CD4-positive, CD25-positive, alpha-beta regulatory T cell (primary cell): ENCODE data around the gene HNRNPUL2. TPM values are rescaled to one million over a fixed set of nuclear protein-coding genes. Genes with fewer than 3 reads are reported as not detected.
A peak's percentile ranks its signal among the peaks of the same experiment; 100 is the strongest.

Experiments used
- ATAC-seq, 2 donors: fragments of 150-1000 bp; cut with Tn5 transposase; one replicate each; pipeline ENCODE4 v1.10.0; 2021; ENCODE audit warnings: low read depth in 2 of 2, moderate number of reproducible peaks in 2 of 2, moderate library complexity in 1 of 2
- DNase-seq, 3 donors: peaks; one replicate each; pipeline versions ENCODE4 v3.0.0 to v3.0.0-alpha.2; 2012 to 2022; ENCODE audit warnings: mixed read lengths in 1 of 3
- H3K27ac ChIP-seq: one replicate; pipeline ENCODE4 v1.7.0; 2013; ENCODE audit warnings: mild to moderate bottlenecking, low read length; ENCODE audit not compliant: insufficient read depth, poor library complexity, severe bottlenecking
- H3K27me3 ChIP-seq: one replicate; pipeline ENCODE4 v1.7.0; 2013; ENCODE audit warnings: low read length; ENCODE audit not compliant: control insufficient read depth, insufficient read depth
- H3K36me3 ChIP-seq: one replicate; pipeline ENCODE4 v1.7.0; 2013; ENCODE audit warnings: mild to moderate bottlenecking, low read length, moderate library complexity; ENCODE audit not compliant: control insufficient read depth, insufficient read depth
- H3K4me1 ChIP-seq: 2 replicates; pipeline ENCODE4 v1.7.0; 2013; ENCODE audit warnings: mild to moderate bottlenecking, low read length; ENCODE audit not compliant: insufficient read depth, control insufficient read depth, poor library complexity, severe bottlenecking
- H3K4me3 ChIP-seq: one replicate; pipeline ENCODE4 v1.7.0; 2013; ENCODE audit warnings: low read depth, mild to moderate bottlenecking, low read length, moderate library complexity
- H3K9me3 ChIP-seq, 2 experiments: 1 replicate in 1 of 2; 2 replicates in 1 of 2; pipeline ENCODE4 v1.7.0; 2013; ENCODE audit warnings: low read length in 2 of 2, mild to moderate bottlenecking in 1 of 2, moderate library complexity in 1 of 2; ENCODE audit not compliant: control insufficient read depth in 2 of 2
- H3K27ac Mint-ChIP-seq, 3 donors: one replicate each; pipeline ENCODE4 v1.8.0; 2020 to 2022; ENCODE audit warnings: mild to moderate bottlenecking in 3 of 3, mixed read lengths in 3 of 3, moderate library complexity in 2 of 3
- H3K27me3 Mint-ChIP-seq: one replicate; pipeline ENCODE4 v1.8.0; 2022; ENCODE audit warnings: mild to moderate bottlenecking, mixed read lengths
- H3K36me3 Mint-ChIP-seq: one replicate; pipeline ENCODE4 v1.8.0; 2020; ENCODE audit warnings: mixed read lengths
- H3K4me1 Mint-ChIP-seq, 4 donors: one replicate each; pipeline ENCODE4 v1.8.0; 2020 to 2022; ENCODE audit warnings: mixed read lengths in 4 of 4, mild to moderate bottlenecking in 1 of 4
- H3K4me3 Mint-ChIP-seq, 4 donors: one replicate each; pipeline ENCODE4 v1.8.0; 2020 to 2022; ENCODE audit warnings: mild to moderate bottlenecking in 4 of 4, mixed read lengths in 4 of 4, moderate library complexity in 3 of 4
- H3K9me3 Mint-ChIP-seq, 7 donors: one replicate each; pipeline ENCODE4 v1.8.0; 2020 to 2022; ENCODE audit warnings: mixed read lengths in 7 of 7, mild to moderate bottlenecking in 3 of 7, moderate library complexity in 2 of 7
- polyA plus RNA-seq, 4 donors: library from polyadenylated mRNA; unstranded; fragments of 300-500 nt; fragmentation: Illumina TruSeq; gene quantifications; one replicate each; pipeline ENCODE4 v1.2.3, GENCODE V29; 2021
- total RNA-seq: library from RNA; stranded (reverse); gene quantifications from one replicate; pipeline ENCODE4 v1.2.3, GENCODE V29; 2022

Gene HNRNPUL2
- total and polyA plus RNA-seq, 5 donors from 2014 or later: 0.85 to 52.8 (median 1.3) TPM

DNA sequence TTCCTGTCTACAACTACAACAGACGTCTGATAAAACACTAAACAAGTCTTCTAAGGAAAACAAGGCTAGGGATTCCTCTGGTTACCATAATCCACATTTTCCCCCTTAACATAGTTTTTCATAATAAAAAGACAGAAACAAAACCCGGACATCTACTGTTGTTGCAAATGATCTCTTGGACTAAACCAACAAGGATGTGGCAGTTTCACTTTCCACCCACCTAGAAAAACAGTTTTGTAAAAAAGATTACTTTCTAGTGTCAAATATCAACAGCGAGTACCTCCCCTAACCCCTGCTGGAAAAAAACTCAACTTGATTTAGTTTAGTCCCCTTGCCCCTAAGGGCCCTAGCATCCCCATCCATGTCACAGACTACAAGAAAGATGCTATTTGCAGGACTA, 14.4 kb downstream of the HNRNPUL2 start:
- H3K36me3 Mint-ChIP-seq: peaks cover 26% of the 10 kb centered on the region
- H3K4me1 Mint-ChIP-seq: peaks cover 11 to 76% (median 40%) of the 10 kb centered on the region in 4 donors
- H3K36me3 ChIP-seq: peaks cover 59% of the 10 kb centered on the region

DNA sequence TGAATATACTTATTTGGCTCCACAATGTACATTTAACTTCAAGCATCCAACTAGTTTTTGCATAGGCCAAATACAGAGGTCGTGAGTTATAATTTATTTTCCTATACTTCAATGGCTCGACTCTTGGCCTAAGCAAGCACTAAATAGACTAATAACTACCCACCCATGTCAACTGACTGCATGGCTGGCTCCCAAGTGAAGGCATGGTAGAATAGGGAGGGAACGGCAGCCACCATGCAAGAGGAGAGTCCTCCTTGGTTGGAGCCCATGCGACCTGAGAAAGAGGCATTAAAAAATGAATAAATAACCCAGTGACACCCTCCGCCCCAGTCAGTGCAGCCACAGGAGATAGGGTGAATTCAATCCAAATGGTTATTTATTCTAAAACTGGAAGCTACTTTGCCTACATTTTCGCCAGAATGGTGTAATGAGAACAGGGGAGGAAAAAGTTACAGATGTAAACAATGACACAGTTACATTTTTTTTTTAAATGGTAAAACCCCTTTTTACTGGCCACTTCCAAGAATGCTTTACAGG, 14.9 kb downstream of the HNRNPUL2 start:
- H3K27ac ChIP-seq: peak overlapping the region; percentile 50
- peaks cover 25% of the 10 kb centered on the region for H3K36me3 Mint-ChIP-seq
- H3K36me3 ChIP-seq: peaks cover 54% of the 10 kb centered on the region
- H3K27ac Mint-ChIP-seq: peak overlapping the region; percentile 82 to 87 (median 82)
- H3K27me3 ChIP-seq: no peaks in the 10 kb centered on the region
- peak overlapping the region in 3 of 4 donors; percentile 8 to 70 (median 63) for H3K4me3 Mint-ChIP-seq
- H3K4me1 ChIP-seq: peaks cover 42% of the 10 kb centered on the region
- peaks cover 0 to 1% (median 0%) of the 10 kb centered on the region in 7 donors for H3K9me3 Mint-ChIP-seq
- H3K4me1 Mint-ChIP-seq: peaks cover 9 to 75% (median 38%) of the 10 kb centered on the region in 4 donors
- peak overlapping the region; percentile 27 for H3K4me3 ChIP-seq
- H3K27me3 Mint-ChIP-seq: no peaks in the 10 kb centered on the region
- ATAC-seq (no peak), DNase-seq (no peak)
- H3K9me3 ChIP-seq: no peaks in the 10 kb centered on the region

More for the DNA sequence above, 14.4 kb downstream of the HNRNPUL2 start:
- DNase-seq: peak in 1 of 3 donors; percentile 74
- Mint-ChIP-seq H3K4me3 (peak overlapping the region; percentile 4 to 70 (median 65)), H3K27ac (peak overlapping the region; percentile 82 to 87 (median 82)), H3K9me3 (peaks cover 0 to 1% (median 0%) of the 10 kb centered on the region in 7 donors), H3K27me3 (no peaks in the 10 kb centered on the region)
- H3K27ac ChIP-seq: peak overlapping the region; percentile 50
- no peaks in the 10 kb centered on the region for H3K27me3 ChIP-seq
- H3K9me3 ChIP-seq: no peaks in the 10 kb centered on the region
- ATAC-seq: no peak
- peak overlapping the region; percentile 27 for H3K4me3 ChIP-seq
- H3K4me1 ChIP-seq: peaks cover 40% of the 10 kb centered on the region

DNA sequence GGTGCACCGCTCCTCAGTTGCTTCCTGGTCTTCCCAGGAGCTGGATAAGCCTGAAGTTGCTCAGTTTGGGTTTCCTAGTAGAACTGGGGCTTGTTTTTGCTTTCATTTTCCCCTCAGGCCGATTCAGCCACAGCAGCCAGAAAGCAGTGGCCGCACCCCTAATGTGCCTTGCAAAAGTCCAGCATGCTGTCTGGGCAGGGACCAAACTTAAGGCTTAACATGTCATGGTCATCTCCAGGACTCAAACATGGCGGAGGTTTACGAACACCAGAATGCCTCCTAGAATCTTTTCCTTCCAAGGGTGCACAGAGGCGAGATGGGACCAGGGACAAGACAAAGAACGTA, 17.3 kb downstream of the HNRNPUL2 start:
- no peaks in the 10 kb centered on the region for H3K27me3 ChIP-seq
- H3K9me3 ChIP-seq: no peaks in the 10 kb centered on the region
- H3K27ac ChIP-seq: peak overlapping the region; percentile 95
- peaks cover 13% of the 10 kb centered on the region for H3K36me3 Mint-ChIP-seq
- H3K4me3 Mint-ChIP-seq: peak overlapping the region; percentile 92 to 99 (median 95)
- DNase-seq (no peak), ATAC-seq (no peak)
- H3K4me1 ChIP-seq: peaks cover 56% of the 10 kb centered on the region
- peaks cover 9 to 80% (median 42%) of the 10 kb centered on the region in 4 donors for H3K4me1 Mint-ChIP-seq
- no peaks in the 10 kb centered on the region for H3K9me3 Mint-ChIP-seq
- H3K4me3 ChIP-seq: peak overlapping the region; percentile 95
- H3K36me3 ChIP-seq: peaks cover 30% of the 10 kb centered on the region
- peak overlapping the region; percentile 95 to 100 (median 99) for H3K27ac Mint-ChIP-seq
- H3K27me3 Mint-ChIP-seq: no peaks in the 10 kb centered on the region

DNA sequence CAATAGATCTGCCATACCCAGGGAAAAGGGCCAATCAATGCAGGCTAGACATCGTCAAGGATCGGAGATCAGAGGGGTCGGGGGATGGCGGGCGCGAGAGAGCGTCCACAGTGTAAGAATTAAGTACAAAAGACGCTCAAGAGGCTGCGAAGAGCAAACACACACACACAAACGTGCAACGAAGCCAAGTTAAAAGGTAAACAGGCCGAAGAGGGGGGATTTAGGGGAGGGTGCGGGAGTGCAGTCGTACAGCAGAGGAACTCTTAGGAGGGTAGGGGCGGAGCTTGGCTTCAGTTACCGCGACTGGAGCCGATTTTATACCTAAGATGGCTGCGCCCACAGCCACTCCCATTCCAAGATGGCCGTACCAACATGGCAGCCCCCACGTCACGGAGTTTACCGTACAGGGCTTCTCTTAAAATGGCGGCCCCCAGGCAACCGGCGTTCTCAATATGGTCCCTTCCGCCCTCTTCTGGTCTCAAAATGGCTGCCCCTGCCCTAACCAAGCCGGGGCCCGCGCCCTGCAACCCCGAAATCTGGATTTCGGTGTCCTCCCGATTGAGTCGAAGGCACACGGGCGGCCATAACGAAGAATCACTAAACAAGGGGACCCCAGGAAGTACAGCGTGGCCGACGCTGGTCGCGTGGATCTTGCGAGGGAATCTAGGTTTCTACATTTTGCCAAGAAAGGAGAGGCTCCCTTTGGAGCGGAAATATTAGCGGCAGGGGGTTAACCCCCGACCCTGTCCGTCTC, 17.8 kb downstream of the HNRNPUL2 start:
- ATAC-seq (peak; percentile 79 to 81), DNase-seq (peak; percentile 96 to 99 (median 97))
- Histone ChIP-seq H3K36me3 (peaks cover 25% of the 10 kb centered on the region), H3K4me3 (peak overlapping the region; percentile 95), H3K27ac (peak overlapping the region; percentile 95), H3K4me1 (peaks cover 56% of the 10 kb centered on the region), H3K9me3 (no peaks in the 10 kb centered on the region), H3K27me3 (no peaks in the 10 kb centered on the region)
- H3K36me3 Mint-ChIP-seq: peaks cover 10% of the 10 kb centered on the region
- no peaks in the 10 kb centered on the region for H3K9me3 Mint-ChIP-seq
- H3K4me1 Mint-ChIP-seq: peaks cover 9 to 77% (median 41%) of the 10 kb centered on the region in 4 donors
- no peaks in the 10 kb centered on the region for H3K27me3 Mint-ChIP-seq
- H3K27ac Mint-ChIP-seq: peak overlapping the region; percentile 95 to 100 (median 99)
- H3K4me3 Mint-ChIP-seq: peak overlapping the region; percentile 92 to 99 (median 95)

DNA sequence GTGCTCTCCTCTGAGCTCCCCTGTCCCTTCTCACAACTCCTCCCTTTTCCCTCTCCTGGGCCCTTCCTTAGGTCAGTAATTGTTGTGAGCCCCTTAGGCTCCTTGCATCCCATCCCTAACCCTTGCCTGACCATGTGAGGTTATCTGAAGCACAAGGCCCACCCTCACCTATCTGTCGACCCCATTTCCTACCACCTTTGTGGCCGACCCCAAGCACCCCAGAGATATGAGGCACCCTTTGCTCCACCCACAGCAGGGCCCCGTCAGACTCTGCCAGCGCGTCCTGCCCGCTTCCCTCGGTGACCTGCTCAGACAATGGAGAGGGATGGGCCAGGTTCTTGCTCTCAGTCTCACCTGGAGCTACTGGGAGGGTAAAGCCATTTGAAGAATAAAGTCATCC, 18.5 kb downstream of the HNRNPUL2 start:
- Histone ChIP-seq H3K27me3 (no peaks in the 10 kb centered on the region), H3K36me3 (peaks cover 20% of the 10 kb centered on the region), H3K4me3 (peak overlapping the region; percentile 95), H3K27ac (peak overlapping the region; percentile 95), H3K4me1 (peaks cover 56% of the 10 kb centered on the region), H3K9me3 (no peaks in the 10 kb centered on the region)
- Mint-ChIP-seq H3K27ac (peak overlapping the region; percentile 95 to 100 (median 99)), H3K4me1 (peaks cover 9 to 71% (median 37%) of the 10 kb centered on the region in 4 donors), H3K27me3 (no peaks in the 10 kb centered on the region), H3K36me3 (peaks cover 5% of the 10 kb centered on the region), H3K4me3 (peak overlapping the region; percentile 92 to 99 (median 95)), H3K9me3 (no peaks in the 10 kb centered on the region)
- ATAC-seq (peak; percentile 9 to 16), DNase-seq (peak in 2 of 3 donors; percentile 36 to 73)

DNA sequence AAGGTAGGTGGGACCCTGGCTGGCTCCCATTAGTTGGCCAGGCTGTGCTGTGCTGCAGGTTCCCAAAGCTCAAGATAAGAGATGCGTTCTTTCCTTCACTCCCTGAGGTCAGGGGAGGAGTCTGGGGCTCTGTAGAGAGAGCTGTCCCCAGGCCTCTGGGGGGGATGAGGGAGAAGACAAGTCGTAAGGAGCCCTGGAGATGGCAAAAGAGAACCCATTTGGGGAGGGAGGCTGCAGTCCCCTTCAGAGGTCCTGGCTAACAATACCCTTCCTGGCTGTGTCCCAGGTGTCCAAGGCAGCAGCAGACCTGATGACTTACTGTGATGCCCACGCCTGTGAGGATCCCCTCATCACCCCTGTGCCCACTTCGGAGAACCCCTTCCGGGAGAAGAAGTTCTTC, 18.9 kb downstream of the HNRNPUL2 start:
- peaks cover 17% of the 10 kb centered on the region for H3K36me3 ChIP-seq
- H3K27me3 Mint-ChIP-seq: no peaks in the 10 kb centered on the region
- no peaks in the 10 kb centered on the region for H3K9me3 Mint-ChIP-seq
- H3K4me3 ChIP-seq: peak overlapping the region; percentile 95
- ATAC-seq: no peak
- H3K27ac Mint-ChIP-seq: peak overlapping the region; percentile 95 to 100 (median 99)
- peaks cover 9 to 67% (median 35%) of the 10 kb centered on the region in 4 donors for H3K4me1 Mint-ChIP-seq
- no peak for DNase-seq
- peaks cover 5% of the 10 kb centered on the region for H3K36me3 Mint-ChIP-seq
- H3K9me3 ChIP-seq: no peaks in the 10 kb centered on the region
- no peaks in the 10 kb centered on the region for H3K27me3 ChIP-seq
- H3K4me3 Mint-ChIP-seq: peak overlapping the region; percentile 83 to 99 (median 94)
- H3K27ac ChIP-seq: peak overlapping the region; percentile 95
- peaks cover 53% of the 10 kb centered on the region for H3K4me1 ChIP-seq

DNA sequence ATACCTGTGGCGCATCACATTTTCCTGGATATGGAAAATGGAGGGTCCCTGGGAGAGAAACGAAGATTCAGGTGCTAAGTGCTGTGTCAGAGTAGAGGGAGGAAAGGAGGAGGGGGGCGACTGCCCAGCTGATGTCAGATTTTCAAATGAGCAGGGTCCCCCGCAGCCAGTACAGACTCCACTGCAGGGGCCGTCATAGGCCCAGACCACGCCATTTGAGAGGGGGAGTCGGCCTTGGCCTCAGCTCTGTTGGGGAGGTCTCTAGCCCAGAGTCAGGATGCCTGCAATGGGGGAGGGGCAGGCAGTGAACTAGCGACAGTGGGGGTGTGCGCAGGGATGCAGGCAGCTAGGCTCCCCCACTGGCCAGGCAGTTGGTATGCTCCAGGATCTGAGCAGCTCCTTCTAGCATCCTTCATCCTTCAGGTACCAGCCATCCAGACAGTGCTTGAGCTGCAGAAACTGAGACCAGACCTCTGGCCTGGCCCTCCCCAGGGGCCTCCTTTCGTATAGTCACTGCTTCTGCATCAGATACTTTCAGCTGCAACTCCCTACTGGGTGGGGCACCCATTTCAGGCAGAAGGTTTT, 19.9 kb downstream of the HNRNPUL2 start, which contains the start of the genes BSCL2 and GNG3:
Gene BSCL2 (minus strand): TSS at position 148 of the 585 bp plus-strand sequence. CDS start 229 bp downstream, outside the sequence.
Gene GNG3 (plus strand): TSS at position 400 of the 585 bp plus-strand sequence. CDS start 620 bp downstream, outside the sequence.
- DNase-seq: no peak
- Mint-ChIP-seq H3K4me3 (peak within 1 kb of the TSS; percentile 91 to 99 (median 92)), H3K27me3 (no peaks in the 10 kb centered on the region), H3K27ac (peak within 1 kb of the TSS; percentile 95 to 100 (median 99)), H3K4me1 (peaks cover 0 to 57% (median 26%) of the 10 kb centered on the region in 4 donors), H3K9me3 (no peaks in the 10 kb centered on the region), H3K36me3 (peaks cover 4% of the 10 kb centered on the region)
- no peak for ATAC-seq
- no peaks in the 10 kb centered on the region for H3K27me3 ChIP-seq
- H3K4me3 ChIP-seq: peak within 1 kb of the TSS; percentile 95
- H3K27ac ChIP-seq: peak within 1 kb of the TSS; percentile 95
- peaks cover 9% of the 10 kb centered on the region for H3K36me3 ChIP-seq
- H3K4me1 ChIP-seq: peaks cover 43% of the 10 kb centered on the region
- no peaks in the 10 kb centered on the region for H3K9me3 ChIP-seq
